ENCODE measurements around the gene DGCR8. TPM values are rescaled to one million over a fixed set of nuclear protein-coding genes. Genes with fewer than 3 reads are reported as not detected.

DGCR8 gene
- polyA plus RNA-seq, 2 of the 4 experiments (the other 2 are of a cell fraction) = 18.1 to 21.3 TPM

DNA sequence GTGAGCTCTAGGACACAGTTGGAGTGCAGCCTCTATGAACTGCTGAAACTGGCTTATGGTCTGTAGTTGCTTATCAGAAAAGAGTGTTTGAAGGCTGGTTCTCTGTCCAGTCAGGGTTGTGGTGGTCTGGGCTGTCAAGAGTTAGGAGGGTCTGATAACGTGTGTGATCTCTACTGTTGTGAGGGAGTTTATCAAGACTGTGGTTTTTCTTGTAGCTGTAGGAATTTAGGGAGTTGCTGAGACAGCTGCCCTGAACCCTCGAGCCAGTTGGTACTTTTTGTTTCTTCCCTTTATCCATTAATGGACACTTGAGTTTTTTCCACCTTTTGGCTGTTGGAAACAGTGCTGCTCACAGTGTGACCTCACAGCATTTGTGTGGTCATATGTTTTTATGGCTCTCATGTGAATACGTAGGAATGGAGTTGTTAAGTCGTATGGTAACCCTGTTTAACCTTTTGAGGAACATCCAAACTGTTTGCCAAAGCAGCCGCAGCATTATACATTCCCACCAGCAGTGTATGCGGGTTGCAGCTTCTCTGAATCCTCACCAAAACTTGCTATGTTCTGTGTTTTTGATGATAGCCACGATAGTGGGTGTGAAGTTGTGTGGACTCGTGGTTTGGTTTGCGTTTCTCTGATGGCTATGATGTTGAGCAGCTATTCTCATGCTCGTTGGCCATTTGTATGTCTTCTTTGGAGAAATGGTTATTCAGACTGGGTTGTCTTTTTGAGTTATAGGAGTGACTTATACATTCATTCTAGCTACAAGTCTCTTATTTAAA lies 20.9 kb upstream of the DGCR8 start:
- H3K4me2 ChIP-seq = no peak overlapping the region
- DNase-seq (ENCODE audit: low read depth in 1 of 2, low spot score in 1 of 2) (no peak), FAIRE-seq (no peak), ATAC-seq (no peak)
- H3K9me3 ChIP-seq = no peaks in the 10 kb centered on the region
- WGBS (ENCODE audit: missing lambda C conversion rate) = 90% methylated on average over 10 of the region's 10 CpGs
- no peak overlapping the region for H3K4me3 ChIP-seq
- H3K4me1 ChIP-seq = no peaks in the 10 kb centered on the region
- CTCF ChIA-PET = no interaction called here
- POLR2A ChIA-PET = interaction anchor here (1.1 kb wide), 1 partner anchor 38 kb away, joined by 3 read pairs; no protein-coding TSS in a partner anchor
- no peak overlapping the region for H3K27ac ChIP-seq
- TF ChIP-seq EP300 (IDR thresholded peaks at IDR 0.05) (no peak), MAZ (IDR thresholded peaks at IDR 0.05; ENCODE audit: borderline replicate concordance, low read depth, low read length) (no peak), CBX8 (IDR thresholded peaks at IDR 0.05) (no peak), CBX2 (IDR thresholded peaks at IDR 0.05; ENCODE audit: borderline replicate concordance, low read depth) (no peak), NPAS2 (CRISPR knock-in tag; IDR thresholded peaks at IDR 0.05; ENCODE audit: borderline replicate concordance) (no peak), CHD4 (IDR thresholded peaks at IDR 0.05; ENCODE audit: borderline replicate concordance) (no peak), HDAC2 (IDR thresholded peaks at IDR 0.05) (no peak), SMC3 (IDR thresholded peaks at IDR 0.05) (no peak), TFCP2L1 (CRISPR knock-in tag; IDR thresholded peaks at IDR 0.05) (no peak)
- TF ChIP-seq, protein P1, sequence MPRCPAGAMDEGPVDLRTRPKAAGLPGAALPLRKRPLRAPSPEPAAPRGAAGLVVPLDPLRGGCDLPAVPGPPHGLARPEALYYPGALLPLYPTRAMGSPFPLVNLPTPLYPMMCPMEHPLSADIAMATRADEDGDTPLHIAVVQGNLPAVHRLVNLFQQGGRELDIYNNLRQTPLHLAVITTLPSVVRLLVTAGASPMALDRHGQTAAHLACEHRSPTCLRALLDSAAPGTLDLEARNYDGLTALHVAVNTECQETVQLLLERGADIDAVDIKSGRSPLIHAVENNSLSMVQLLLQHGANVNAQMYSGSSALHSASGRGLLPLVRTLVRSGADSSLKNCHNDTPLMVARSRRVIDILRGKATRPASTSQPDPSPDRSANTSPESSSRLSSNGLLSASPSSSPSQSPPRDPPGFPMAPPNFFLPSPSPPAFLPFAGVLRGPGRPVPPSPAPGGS (IDR thresholded peaks at IDR 0.05) = no peak
- TF ChIP-seq, protein P2, sequence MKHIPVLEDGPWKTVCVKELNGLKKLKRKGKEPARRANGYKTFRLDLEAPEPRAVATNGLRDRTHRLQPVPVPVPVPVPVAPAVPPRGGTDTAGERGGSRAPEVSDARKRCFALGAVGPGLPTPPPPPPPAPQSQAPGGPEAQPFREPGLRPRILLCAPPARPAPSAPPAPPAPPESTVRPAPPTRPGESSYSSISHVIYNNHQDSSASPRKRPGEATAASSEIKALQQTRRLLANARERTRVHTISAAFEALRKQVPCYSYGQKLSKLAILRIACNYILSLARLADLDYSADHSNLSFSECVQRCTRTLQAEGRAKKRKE (CRISPR knock-in tag; IDR thresholded peaks at IDR 0.05; ENCODE audit: low read depth) = no peak
- TF ChIP-seq, protein P3, sequence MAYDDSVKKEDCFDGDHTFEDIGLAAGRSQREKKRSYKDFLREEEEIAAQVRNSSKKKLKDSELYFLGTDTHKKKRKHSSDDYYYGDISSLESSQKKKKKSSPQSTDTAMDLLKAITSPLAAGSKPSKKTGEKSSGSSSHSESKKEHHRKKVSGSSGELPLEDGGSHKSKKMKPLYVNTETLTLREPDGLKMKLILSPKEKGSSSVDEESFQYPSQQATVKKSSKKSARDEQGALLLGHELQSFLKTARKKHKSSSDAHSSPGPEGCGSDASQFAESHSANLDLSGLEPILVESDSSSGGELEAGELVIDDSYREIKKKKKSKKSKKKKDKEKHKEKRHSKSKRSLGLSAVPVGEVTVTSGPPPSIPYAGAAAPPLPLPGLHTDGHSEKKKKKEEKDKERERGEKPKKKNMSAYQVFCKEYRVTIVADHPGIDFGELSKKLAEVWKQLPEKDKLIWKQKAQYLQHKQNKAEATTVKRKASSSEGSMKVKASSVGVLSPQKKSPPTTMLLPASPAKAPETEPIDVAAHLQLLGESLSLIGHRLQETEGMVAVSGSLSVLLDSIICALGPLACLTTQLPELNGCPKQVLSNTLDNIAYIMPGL (CRISPR knock-in tag; IDR thresholded peaks at IDR 0.05; ENCODE audit: borderline replicate concordance) = no peak
- TF ChIP-seq, protein P4, sequence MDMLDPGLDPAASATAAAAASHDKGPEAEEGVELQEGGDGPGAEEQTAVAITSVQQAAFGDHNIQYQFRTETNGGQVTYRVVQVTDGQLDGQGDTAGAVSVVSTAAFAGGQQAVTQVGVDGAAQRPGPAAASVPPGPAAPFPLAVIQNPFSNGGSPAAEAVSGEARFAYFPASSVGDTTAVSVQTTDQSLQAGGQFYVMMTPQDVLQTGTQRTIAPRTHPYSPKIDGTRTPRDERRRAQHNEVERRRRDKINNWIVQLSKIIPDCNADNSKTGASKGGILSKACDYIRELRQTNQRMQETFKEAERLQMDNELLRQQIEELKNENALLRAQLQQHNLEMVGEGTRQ (IDR thresholded peaks at IDR 0.05) = no peak
- TF ChIP-seq, protein P5, sequence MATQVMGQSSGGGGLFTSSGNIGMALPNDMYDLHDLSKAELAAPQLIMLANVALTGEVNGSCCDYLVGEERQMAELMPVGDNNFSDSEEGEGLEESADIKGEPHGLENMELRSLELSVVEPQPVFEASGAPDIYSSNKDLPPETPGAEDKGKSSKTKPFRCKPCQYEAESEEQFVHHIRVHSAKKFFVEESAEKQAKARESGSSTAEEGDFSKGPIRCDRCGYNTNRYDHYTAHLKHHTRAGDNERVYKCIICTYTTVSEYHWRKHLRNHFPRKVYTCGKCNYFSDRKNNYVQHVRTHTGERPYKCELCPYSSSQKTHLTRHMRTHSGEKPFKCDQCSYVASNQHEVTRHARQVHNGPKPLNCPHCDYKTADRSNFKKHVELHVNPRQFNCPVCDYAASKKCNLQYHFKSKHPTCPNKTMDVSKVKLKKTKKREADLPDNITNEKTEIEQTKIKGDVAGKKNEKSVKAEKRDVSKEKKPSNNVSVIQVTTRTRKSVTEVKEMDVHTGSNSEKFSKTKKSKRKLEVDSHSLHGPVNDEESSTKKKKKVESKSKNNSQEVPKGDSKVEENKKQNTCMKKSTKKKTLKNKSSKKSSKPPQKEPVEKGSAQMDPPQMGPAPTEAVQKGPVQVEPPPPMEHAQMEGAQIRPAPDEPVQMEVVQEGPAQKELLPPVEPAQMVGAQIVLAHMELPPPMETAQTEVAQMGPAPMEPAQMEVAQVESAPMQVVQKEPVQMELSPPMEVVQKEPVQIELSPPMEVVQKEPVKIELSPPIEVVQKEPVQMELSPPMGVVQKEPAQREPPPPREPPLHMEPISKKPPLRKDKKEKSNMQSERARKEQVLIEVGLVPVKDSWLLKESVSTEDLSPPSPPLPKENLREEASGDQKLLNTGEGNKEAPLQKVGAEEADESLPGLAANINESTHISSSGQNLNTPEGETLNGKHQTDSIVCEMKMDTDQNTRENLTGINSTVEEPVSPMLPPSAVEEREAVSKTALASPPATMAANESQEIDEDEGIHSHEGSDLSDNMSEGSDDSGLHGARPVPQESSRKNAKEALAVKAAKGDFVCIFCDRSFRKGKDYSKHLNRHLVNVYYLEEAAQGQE (IDR thresholded peaks at IDR 0.05) = no peak

DNA sequence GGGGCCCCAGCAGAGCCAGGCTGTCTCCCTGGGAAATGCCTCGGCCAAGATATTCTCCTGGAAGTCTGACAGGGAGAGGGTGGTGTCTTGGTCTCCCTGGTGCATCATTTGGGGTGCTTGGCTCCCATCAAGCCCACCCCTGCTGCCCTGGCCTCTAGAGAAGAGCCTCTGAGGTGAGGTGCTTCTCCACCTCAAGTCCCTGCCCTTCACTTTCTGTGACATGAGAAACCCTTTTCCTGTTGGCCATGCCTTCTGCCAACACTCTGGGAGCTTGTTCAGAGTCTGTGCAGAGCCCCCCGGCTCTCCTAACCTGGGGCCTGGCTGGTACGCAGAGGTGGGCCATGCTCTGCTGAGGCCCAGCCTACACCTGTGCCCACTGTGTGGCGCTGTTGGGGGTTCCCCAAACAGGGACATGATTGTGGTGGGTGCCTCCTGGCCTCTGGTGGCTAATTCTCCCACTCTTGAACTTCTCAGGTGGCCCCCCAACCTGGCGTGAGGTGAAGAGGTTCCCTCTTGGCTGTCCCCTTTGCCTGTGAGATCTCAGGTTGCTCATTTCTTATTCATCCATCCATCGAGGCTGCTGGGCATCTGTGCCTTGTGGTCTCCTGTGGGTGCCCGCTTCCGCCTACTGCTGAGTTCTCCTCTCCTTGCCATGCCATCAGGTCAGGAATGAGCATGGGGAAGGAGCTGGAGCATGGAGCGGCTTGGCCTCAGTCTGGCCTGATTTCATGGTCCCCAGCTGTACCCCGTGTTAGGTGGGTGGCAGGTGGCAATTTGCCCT lies 19.2 kb upstream of the DGCR8 start:
- Histone ChIP-seq H3K9me3 (no peaks in the 10 kb centered on the region), H3K4me3 (no peak overlapping the region), H3K27ac (no peak overlapping the region), H3K4me2 (no peak overlapping the region), H3K4me1 (no peaks in the 10 kb centered on the region)
- FAIRE-seq = no peak
- ChIA-PET CTCF (no interaction called here), POLR2A (no interaction called here)
- no peak for TF ChIP-seq PHF8 (IDR thresholded peaks at IDR 0.05; ENCODE audit: borderline replicate concordance, low read depth)
- TF ChIP-seq ZC3H11A (IDR thresholded peaks at IDR 0.05) = no peak
- TF ChIP-seq RARB (CRISPR knock-in tag; IDR thresholded peaks at IDR 0.05) = no peak
- no peak for TF ChIP-seq MYC (IDR thresholded peaks at IDR 0.05; ENCODE audit: borderline replicate concordance, low read length)
- TF ChIP-seq, protein P1 (IDR thresholded peaks at IDR 0.05) = no peak
- TF ChIP-seq HOXB5 (CRISPR knock-in tag; IDR thresholded peaks at IDR 0.05) = no peak
- no peak for TF ChIP-seq HOXB13 (CRISPR knock-in tag; IDR thresholded peaks at IDR 0.05; ENCODE audit: low read depth)
- TF ChIP-seq MAFK (IDR thresholded peaks at IDR 0.05; ENCODE audit: partially characterized antibody) = no peak
- TF ChIP-seq, protein P6, sequence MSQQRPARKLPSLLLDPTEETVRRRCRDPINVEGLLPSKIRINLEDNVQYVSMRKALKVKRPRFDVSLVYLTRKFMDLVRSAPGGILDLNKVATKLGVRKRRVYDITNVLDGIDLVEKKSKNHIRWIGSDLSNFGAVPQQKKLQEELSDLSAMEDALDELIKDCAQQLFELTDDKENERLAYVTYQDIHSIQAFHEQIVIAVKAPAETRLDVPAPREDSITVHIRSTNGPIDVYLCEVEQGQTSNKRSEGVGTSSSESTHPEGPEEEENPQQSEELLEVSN (IDR thresholded peaks at IDR 0.05; ENCODE audit: borderline replicate concordance, low read depth) = no peak
- DNase-seq (ENCODE audit: low read depth in 1 of 2, low spot score in 1 of 2) = no peak
- ATAC-seq = 0 out of 6 replicates have a peak, but pooled peaks of 1 of the 2 experiments have one; percentile 23
- WGBS (ENCODE audit: missing lambda C conversion rate) = 92% methylated on average over 5 of the region's 10 CpGs

All from A549 (cell line).